K562 (cell line): ENCODE measurements around the gene ANO9. TPM values are rescaled to one million over a fixed set of nuclear protein-coding genes. Genes with fewer than 3 reads are reported as not detected.
"Not testable (repeated sequence)": the region's sequence is repeated elsewhere in the genome, so short reads cannot be mapped to it uniquely, and the experiment has no call there.

Source experiments
- ATAC-seq: fragments of 200-7000 bp; cut with Tn5 transposase; 3 replicates; pipeline ENCODE4 v1.9.1; 2020; ENCODE audit warnings: moderate library complexity
- BruUV-seq: library from RNA; stranded (reverse); fragments of 400-500 nt; replicated peaks from 2 replicates; lab custom pipeline; 2021; lab: Mats Ljungman, UMichigan
- CTCF ChIA-PET: fragments of 300-600 bp; formaldehyde crosslinking; extraction: SDS; loops from one replicate; lab custom pipeline; 2021; ENCODE audit warnings: low intra/inter-chr PET ratio; lab: Yijun Ruan, JAX
- POLR2A ChIA-PET: fragments of 300-600, 350-650 bp; sonication (Branson Sonifier 250); formaldehyde crosslinking; extraction: SDS; loops from one replicate; lab custom pipeline; 2021; ENCODE audit warnings: antibody characterized with exemption, inconsistent platforms; lab: Yijun Ruan, JAX
- DNase-seq, 4 experiments: peaks; one replicate each; pipeline versions ENCODE4 v3.0.0 to v3.0.0-alpha.2; 2011 to 2018; ENCODE audit warnings: low spot score in 3 of 4, mixed read lengths in 3 of 4; ENCODE audit errors: extremely low read depth in 1 of 4
- FAIRE-seq: peaks from 2 replicates; lab custom pipeline; 2011; peaks lifted over from hg19 to GRCh38; lab: Jason Lieb, UNC
- H2AFZ ChIP-seq: 2 replicates; pipeline ENCODE4 v1.6.0; 2011; ENCODE audit warnings: low read depth, low read length, control low read depth, inconsistent platforms
- H3K27ac ChIP-seq: fragments of 200-600 bp; 3 replicates; pipeline ENCODE4 v1.8.0; 2011; ENCODE audit warnings: low read depth, mild to moderate bottlenecking, control low read depth, inconsistent platforms, low read length, moderate library complexity, mixed read lengths; ENCODE audit errors: extremely low read depth
- H3K27me3 ChIP-seq, 2 experiments: fragments of 300-600 bp in 1 of 2; 2 replicates in 1 of 2; 3 replicates in 1 of 2; pipeline versions ENCODE4 v1.6.0 to v1.8.0; 2011; ENCODE audit warnings: inconsistent platforms in 2 of 2, low read length in 2 of 2, mild to moderate bottlenecking in 1 of 2, mixed read lengths in 1 of 2, moderate library complexity in 1 of 2; ENCODE audit not compliant: control insufficient read depth in 2 of 2, insufficient read depth in 2 of 2
- H3K36me3 ChIP-seq: fragments of 300-600 bp; 3 replicates; pipeline ENCODE4 v1.8.0; 2011; ENCODE audit warnings: mild to moderate bottlenecking, low read length, inconsistent platforms; ENCODE audit not compliant: control insufficient read depth, insufficient read depth
- H3K4me1 ChIP-seq, 2 experiments: fragments of 200-600 bp in 1 of 2; replicated peaks in 1 of 2; 2 replicates in 1 of 2; 3 replicates in 1 of 2; pipeline versions ENCODE4 v1.5.1 to v1.8.0; 2011; ENCODE audit warnings: inconsistent platforms in 2 of 2, low read length in 2 of 2, mild to moderate bottlenecking in 1 of 2, mixed read lengths in 1 of 2, moderate library complexity in 1 of 2; ENCODE audit not compliant: control insufficient read depth in 2 of 2, insufficient read depth in 2 of 2
- H3K4me2 ChIP-seq: 2 replicates; pipeline ENCODE4 v1.6.1; 2011; ENCODE audit warnings: low read length, control low read depth, inconsistent platforms, mixed read lengths; ENCODE audit not compliant: insufficient read depth
- H3K4me3 ChIP-seq: fragments of 200-600 bp; sonication (generic), shearing (Covaris generic); 2 replicates; pipeline ENCODE4 v1.5.1; 2016; ENCODE audit warnings: control low read depth, inconsistent platforms
- H3K79me2 ChIP-seq: fragments of 200-600 bp; 3 replicates; pipeline ENCODE4 v1.8.0; 2011; ENCODE audit warnings: low read length, inconsistent platforms; ENCODE audit not compliant: control insufficient read depth, insufficient read depth
- H3K9ac ChIP-seq, 2 experiments: 2 replicates each; pipeline versions ENCODE4 v1.6.0 to v1.6.1; 2011; ENCODE audit warnings: low read depth in 2 of 2, low read length in 2 of 2, control low read depth in 1 of 2, inconsistent platforms in 1 of 2, mild to moderate bottlenecking in 1 of 2, mixed read lengths in 1 of 2; ENCODE audit not compliant: insufficient read depth in 1 of 2
- H3K9me1 ChIP-seq: one replicate; pipeline ENCODE4 v1.6.0; 2011; ENCODE audit warnings: inconsistent platforms, mild to moderate bottlenecking, low read length, moderate library complexity; ENCODE audit not compliant: control insufficient read depth, insufficient read depth
- H3K9me3 ChIP-seq: replicated peaks from 2 replicates; pipeline ENCODE4 v1.5.1; 2011; ENCODE audit warnings: low read depth, low read length, inconsistent platforms; ENCODE audit not compliant: control insufficient read depth, insufficient read depth
- H4K20me1 ChIP-seq: replicated peaks from 2 replicates; pipeline ENCODE4 v1.6.1; 2011; ENCODE audit warnings: low read length, inconsistent platforms, mixed read lengths; ENCODE audit not compliant: control insufficient read depth, insufficient read depth
- POLR3G ChIP-seq: IDR thresholded peaks from 2 replicates; pipeline ENCODE4 v1.6.1; 2011; ENCODE audit not compliant: insufficient read length, insufficient replicate concordance; ENCODE audit errors: extremely low read depth
- ZFP1 ChIP-seq: fragments of 450-650 bp; formaldehyde crosslinking; IDR thresholded peaks from 2 replicates; pipeline ENCODE4 v1.4.0; 2020; ENCODE audit warnings: mild to moderate bottlenecking, mixed read lengths
- ZNF311 ChIP-seq: fragments of 250-450 bp; sonication (Bioruptor Pico); IDR thresholded peaks from 2 replicates; pipeline ENCODE4 v1.4.0; 2020; ENCODE audit warnings: mild to moderate bottlenecking, moderate library complexity
- WGBS: fragments of 100-300 bp; shearing (Covaris generic); methylation state at CpG from one replicate; pipeline ENCODE4 v1.1.6; 2016; ENCODE audit warnings: low coverage, mixed read lengths; ENCODE audit not compliant: insufficient coverage; ENCODE audit errors: missing lambda C conversion rate; 5-methylcytosine and 5-hydroxymethylcytosine counted together
- in situ Hi-C: fragments of 300-500 bp; cut with MboI; formaldehyde crosslinking; loops from 4 replicates; pipeline ENCODE4 v1.15.0; 2018; ENCODE audit warnings: inconsistent platforms, mixed read lengths
- intact Hi-C: fragments of 100-400 bp; cut with micrococcal nuclease; formaldehyde crosslinking; loops from 2 replicates; pipeline ENCODE4 v1.14.2; 2022
- polyA plus RNA-seq, 8 experiments: library from polyadenylated mRNA; depleted of rRNA in 4 of 8; stranded (reverse) in 5 of 8; unstranded in 3 of 8; fragments of >200 nt; fragmentation: Nextera tagmentation in 2 of 8; fragmentation: Illumina TruSeq in 1 of 8; extraction: Ambion mirVana in 2 of 8; extraction: Trizol in 1 of 8; gene quantifications; 2 replicates each; pipeline versions ENCODE4 v1.2.1 to v1.2.3, GENCODE V29; 2011 to 2014; ENCODE audit warnings: inconsistent platforms in 1 of 8, missing spikeins in 1 of 8
- total RNA-seq, 7 experiments: library from RNA; depleted of rRNA in 6 of 7; stranded (reverse); fragments of >200 nt in 6 of 7; fragmentation: Illumina TruSeq in 2 of 7; extraction: Trizol in 2 of 7; gene quantifications; 2 replicates each; pipeline versions ENCODE4 v1.2.1 to v1.2.3, GENCODE V29; 2011 to 2021; ENCODE audit warnings: low replicate concordance in 1 of 7
- TF ChIP-seq, protein P1 (sequence below): IDR thresholded peaks from 2 replicates; pipeline ENCODE4 v1.6.1; 2016; ENCODE audit warnings: missing genetic modification characterization, missing compliant biosample characterization

The ANO9 gene
- total and polyA plus RNA-seq, 9 of the 15 experiments (the other 6 are each of a cell fraction or from before 2014, with no cell fraction given) = 0.20 to 14.5 (median 4.5) TPM

DNA sequence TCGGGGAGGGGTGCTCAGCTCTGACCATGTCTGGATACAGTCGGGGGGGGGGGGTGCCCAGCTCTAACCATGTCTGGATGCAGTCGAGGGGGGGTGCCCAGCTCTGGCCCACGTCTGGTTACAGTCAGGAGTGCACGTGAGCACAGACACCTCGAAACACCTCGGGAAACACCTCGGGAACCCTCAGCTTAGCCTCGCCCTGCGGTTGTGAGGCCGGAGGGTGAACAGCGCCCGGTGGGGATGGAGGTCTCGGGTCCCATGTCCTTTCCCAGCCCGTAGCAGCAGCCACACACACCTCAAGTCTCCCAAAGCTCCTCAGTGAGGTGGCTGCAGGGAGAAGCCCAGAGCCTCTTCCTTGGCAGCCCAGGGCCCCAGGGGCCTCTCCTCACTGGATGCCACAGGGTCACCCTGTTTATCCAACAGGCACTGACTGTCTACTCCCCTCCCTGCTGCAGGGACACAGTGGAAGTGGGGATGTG is 29.1 kb downstream of the ANO9 start (continued):
- TF ChIP-seq POLR3G = no peak
- TF ChIP-seq, protein P1, sequence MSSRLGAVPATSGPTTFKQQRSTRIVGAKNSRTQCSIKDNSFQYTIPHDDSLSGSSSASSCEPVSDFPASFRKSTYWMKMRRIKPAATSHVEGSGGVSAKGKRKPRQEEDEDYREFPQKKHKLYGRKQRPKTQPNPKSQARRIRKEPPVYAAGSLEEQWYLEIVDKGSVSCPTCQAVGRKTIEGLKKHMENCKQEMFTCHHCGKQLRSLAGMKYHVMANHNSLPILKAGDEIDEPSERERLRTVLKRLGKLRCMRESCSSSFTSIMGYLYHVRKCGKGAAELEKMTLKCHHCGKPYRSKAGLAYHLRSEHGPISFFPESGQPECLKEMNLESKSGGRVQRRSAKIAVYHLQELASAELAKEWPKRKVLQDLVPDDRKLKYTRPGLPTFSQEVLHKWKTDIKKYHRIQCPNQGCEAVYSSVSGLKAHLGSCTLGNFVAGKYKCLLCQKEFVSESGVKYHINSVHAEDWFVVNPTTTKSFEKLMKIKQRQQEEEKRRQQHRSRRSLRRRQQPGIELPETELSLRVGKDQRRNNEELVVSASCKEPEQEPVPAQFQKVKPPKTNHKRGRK = no peak
- TF ChIP-seq ZNF311 (CRISPR knock-in tag) = no peak
- no peak for TF ChIP-seq ZFP1

DNA sequence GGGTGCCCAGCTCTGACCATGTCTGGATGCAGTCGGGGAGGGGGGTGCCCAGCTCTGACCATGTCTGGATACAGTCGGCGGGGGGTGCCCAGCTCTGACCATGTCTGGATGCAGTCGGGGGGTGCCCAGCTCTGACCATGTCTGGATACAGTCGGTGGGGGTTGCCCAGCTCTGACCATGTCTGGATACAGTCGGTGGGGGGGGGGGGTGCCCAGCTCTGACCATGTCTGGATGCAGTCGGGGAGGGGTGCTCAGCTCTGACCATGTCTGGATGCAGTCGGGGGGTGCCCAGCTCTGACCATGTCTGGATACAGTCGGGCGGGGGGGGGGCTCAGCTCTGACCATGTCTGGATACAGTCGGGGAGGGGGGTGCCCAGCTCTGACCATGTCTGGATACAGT is 30.3 kb downstream of the ANO9 start:
- H3K27ac ChIP-seq, H3K9me1 ChIP-seq, intact Hi-C loops, H3K79me2 ChIP-seq, H2AFZ ChIP-seq, FAIRE-seq, H3K4me2 ChIP-seq, H3K4me3 ChIP-seq, ATAC-seq, H3K9me3 ChIP-seq, CTCF ChIA-PET, H3K27me3 ChIP-seq, H4K20me1 ChIP-seq, H3K36me3 ChIP-seq, H3K9ac ChIP-seq, DNase-seq, in situ Hi-C loops, BruUV-seq: not testable (repeated sequence)
- POLR2A ChIA-PET = interaction anchor here (0.6 kb wide), 1 partner anchor 14 kb away, joined by 3 read pairs; no protein-coding TSS in a partner anchor
- 59% methylated on average over 3 of the region's 11 CpGs for WGBS
- peaks cover 11 to 64% of the 10 kb centered on the region in 2 experiments for H3K4me1 ChIP-seq

- H3K9ac ChIP-seq, BruUV-seq, CTCF ChIA-PET, H3K4me3 ChIP-seq, H3K9me1 ChIP-seq, H4K20me1 ChIP-seq, FAIRE-seq, H3K27ac ChIP-seq, H3K9me3 ChIP-seq, DNase-seq, intact Hi-C loops, ATAC-seq, H3K79me2 ChIP-seq, H3K27me3 ChIP-seq, H2AFZ ChIP-seq, in situ Hi-C loops, H3K4me2 ChIP-seq, H3K36me3 ChIP-seq: not testable (repeated sequence)
- POLR2A ChIA-PET = interaction anchor here (0.6 kb wide), 1 partner anchor 15 kb away, joined by 3 read pairs; no protein-coding TSS in a partner anchor
- WGBS = 40% methylated on average over 1 of the region's 13 CpGs
- peaks cover 11 to 64% of the 10 kb centered on the region in 2 experiments for H3K4me1 ChIP-seq
Measured at GRCh38 chr11:410711-411110, 31.1 kb downstream of the ANO9 start.
